Effector CD8-positive, alpha-beta T cell (primary cell): ENCODE data around the gene PDE4D.
"Not testable (repeated sequence)": the region's sequence is repeated elsewhere in the genome, so short reads cannot be mapped to it uniquely, and the experiment has no call there.

Experiments used
- DNase-seq: peaks from one replicate; lab custom pipeline; 2025; lab: John Stamatoyannopoulos, UW

PDE4D gene

GRCh38 chr5:59703789-59704188 lies 189.7 kb downstream of the PDE4D start:
- no peak for DNase-seq

- no peak for DNase-seq
These were observed 195.0 kb downstream of the PDE4D start for GRCh38 chr5:59698207-59699178.

GRCh38 chr5:59694411-59694810 lies 199.1 kb downstream of the PDE4D start:
- DNase-seq, result no peak

GRCh38 chr5:59693492-59694309 lies 199.8 kb downstream of the PDE4D start:
- DNase-seq, result no peak

- DNase-seq, result no peak
These were observed 207.7 kb downstream of the PDE4D start for GRCh38 chr5:59685793-59686192.

- no peak for DNase-seq
These were observed 208.4 kb downstream of the PDE4D start for GRCh38 chr5:59685191-59685530.

GRCh38 chr5:59684388-59685190 lies 208.9 kb downstream of the PDE4D start:
- no peak for DNase-seq

- no peak for DNase-seq
These were observed 210.2 kb downstream of the PDE4D start for GRCh38 chr5:59683311-59683710.

GRCh38 chr5:59682542-59682941 lies 211.0 kb downstream of the PDE4D start:
- DNase-seq, result no peak

- no peak for DNase-seq
These were observed 214.6 kb downstream of the PDE4D start for GRCh38 chr5:59678943-59679342.

- DNase-seq, result no peak
These were observed 218.8 kb downstream of the PDE4D start for GRCh38 chr5:59674763-59675162.

GRCh38 chr5:59673438-59674058 lies 220.0 kb downstream of the PDE4D start:
- no peak for DNase-seq

- DNase-seq, result no peak
These were observed 227.0 kb downstream of the PDE4D start for GRCh38 chr5:59666440-59667068.

GRCh38 chr5:59665832-59666203 lies 227.7 kb downstream of the PDE4D start:
- not testable (repeated sequence) for DNase-seq

- DNase-seq, result no peak
These were observed 228.3 kb downstream of the PDE4D start for GRCh38 chr5:59665086-59665831.

GRCh38 chr5:59661954-59662615 lies 231.4 kb downstream of the PDE4D start:
- DNase-seq, result no peak

GRCh38 chr5:59661311-59661710 lies 232.2 kb downstream of the PDE4D start:
- DNase-seq, result no peak

GRCh38 chr5:59660737-59661136 lies 232.8 kb downstream of the PDE4D start:
- DNase-seq, result no peak

- DNase-seq, result no peak
These were observed 236.9 kb downstream of the PDE4D start for GRCh38 chr5:59656351-59657254.
